Activated CD8-positive, alpha-beta T cell treated with anti-CD3 and anti-CD28 coated beads for 36 hours (primary cell): ENCODE data around the gene TRMT11. TPM values are rescaled to one million over a fixed set of nuclear protein-coding genes. Genes with fewer than 3 reads are reported as not detected.
"Not testable (repeated sequence)": the region's sequence is repeated elsewhere in the genome, so short reads cannot be mapped to it uniquely, and the experiment has no call there.

Experiments
- ATAC-seq: fragments of 200-7000 bp; cut with Tn5 transposase; one replicate; pipeline ENCODE4 v1.10.0; 2021; ENCODE audit warnings: mild to moderate bottlenecking, moderate library complexity
- CTCF ChIA-PET: fragments of 350-600 bp; sonication (Branson Sonifier 250); formaldehyde crosslinking; loops from one replicate; lab custom pipeline; 2021; ENCODE audit warnings: antibody characterized with exemption; lab: Charles Lee
- POLR2A ChIA-PET: fragments of 350-600 bp; sonication (Branson Sonifier 250); formaldehyde crosslinking; loops from one replicate; lab custom pipeline; 2021; ENCODE audit warnings: antibody characterized with exemption; lab: Charles Lee
- DNase-seq: peaks from one replicate; pipeline ENCODE4 v3.0.0-alpha.2; 2020
- H3K27ac Mint-ChIP-seq: one replicate; pipeline ENCODE4 v1.8.0; 2021; ENCODE audit warnings: mild to moderate bottlenecking, mixed read lengths
- H3K27me3 Mint-ChIP-seq: one replicate; pipeline ENCODE4 v1.8.0; 2021; ENCODE audit warnings: mixed read lengths
- H3K36me3 Mint-ChIP-seq: one replicate; pipeline ENCODE4 v1.8.0; 2021; ENCODE audit warnings: low read depth, mixed read lengths
- H3K4me1 Mint-ChIP-seq: one replicate; pipeline ENCODE4 v1.8.0; 2021; ENCODE audit warnings: low read depth, mixed read lengths
- H3K4me3 Mint-ChIP-seq: one replicate; pipeline ENCODE4 v1.8.0; 2021; ENCODE audit warnings: mild to moderate bottlenecking, moderate library complexity, mixed read lengths
- H3K9me3 Mint-ChIP-seq: one replicate; pipeline ENCODE4 v1.8.0; 2021; ENCODE audit warnings: mixed read lengths
- intact Hi-C: fragments of 100-400 bp; cut with micrococcal nuclease; formaldehyde crosslinking; loops from one replicate; pipeline ENCODE4 v1.10.0; 2022
- total RNA-seq, 2 experiments: library from RNA; stranded (reverse); gene quantifications; one replicate each; pipeline ENCODE4 v1.2.3, GENCODE V29; 2021
- TF ChIP-seq, protein P1 (sequence below): fragments of 200-600 bp; IDR thresholded peaks from one replicate; pipeline ENCODE4 v1.8.0; 2022; ENCODE audit warnings: antibody characterized with exemption, mild to moderate bottlenecking

The TRMT11 gene
- total RNA-seq, 2 experiments from 2014 or later = 41.5 to 49.1 TPM

- CTCF ChIA-PET = no interaction called here
- no peak for ATAC-seq
- intact Hi-C loops = no loop called here
- Mint-ChIP-seq H3K9me3 (no peaks in the 10 kb centered on the region), H3K4me3 (no peak overlapping the region), H3K4me1 (no peaks in the 10 kb centered on the region), H3K27me3 (no peaks in the 10 kb centered on the region), H3K27ac (no peak overlapping the region), H3K36me3 (peaks cover 26% of the 10 kb centered on the region)
- TF ChIP-seq, protein P1, sequence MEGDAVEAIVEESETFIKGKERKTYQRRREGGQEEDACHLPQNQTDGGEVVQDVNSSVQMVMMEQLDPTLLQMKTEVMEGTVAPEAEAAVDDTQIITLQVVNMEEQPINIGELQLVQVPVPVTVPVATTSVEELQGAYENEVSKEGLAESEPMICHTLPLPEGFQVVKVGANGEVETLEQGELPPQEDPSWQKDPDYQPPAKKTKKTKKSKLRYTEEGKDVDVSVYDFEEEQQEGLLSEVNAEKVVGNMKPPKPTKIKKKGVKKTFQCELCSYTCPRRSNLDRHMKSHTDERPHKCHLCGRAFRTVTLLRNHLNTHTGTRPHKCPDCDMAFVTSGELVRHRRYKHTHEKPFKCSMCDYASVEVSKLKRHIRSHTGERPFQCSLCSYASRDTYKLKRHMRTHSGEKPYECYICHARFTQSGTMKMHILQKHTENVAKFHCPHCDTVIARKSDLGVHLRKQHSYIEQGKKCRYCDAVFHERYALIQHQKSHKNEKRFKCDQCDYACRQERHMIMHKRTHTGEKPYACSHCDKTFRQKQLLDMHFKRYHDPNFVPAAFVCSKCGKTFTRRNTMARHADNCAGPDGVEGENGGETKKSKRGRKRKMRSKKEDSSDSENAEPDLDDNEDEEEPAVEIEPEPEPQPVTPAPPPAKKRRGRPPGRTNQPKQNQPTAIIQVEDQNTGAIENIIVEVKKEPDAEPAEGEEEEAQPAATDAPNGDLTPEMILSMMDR = no peak
- DNase-seq = no peak
- POLR2A ChIA-PET = no interaction called here
Observed at GRCh38 chr6:126056355-126057004, 70.1 kb downstream of the TRMT11 start.

DNA sequence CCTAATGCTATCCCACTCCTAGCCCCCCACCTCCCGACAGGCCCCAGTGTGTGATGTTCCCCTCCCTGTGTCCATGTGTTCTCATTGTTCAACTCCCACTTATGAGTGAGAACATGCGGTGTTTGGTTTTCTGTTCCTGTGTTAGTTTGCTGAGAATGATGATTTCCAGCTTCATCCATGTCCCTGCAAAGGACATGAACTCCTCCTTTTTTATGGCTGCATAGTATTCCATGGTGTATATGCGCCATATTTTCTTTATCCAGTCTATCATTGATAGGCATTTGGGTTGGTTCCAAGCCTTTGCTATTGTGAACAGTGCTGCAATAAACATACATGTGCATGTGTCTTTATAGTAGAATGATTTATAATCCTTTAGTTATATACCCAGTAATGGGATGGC, 71.7 kb downstream of the TRMT11 start:
- H3K27ac Mint-ChIP-seq, ATAC-seq, DNase-seq, CTCF ChIA-PET, H3K4me1 Mint-ChIP-seq, H3K4me3 Mint-ChIP-seq, intact Hi-C loops, POLR2A ChIA-PET, H3K9me3 Mint-ChIP-seq, H3K27me3 Mint-ChIP-seq: not testable (repeated sequence)
- H3K36me3 Mint-ChIP-seq = peaks cover 17% of the 10 kb centered on the region

GRCh38 chr6:126060400-126060799, 74.1 kb downstream of the TRMT11 start:
- Mint-ChIP-seq H3K9me3 (no peaks in the 10 kb centered on the region), H3K36me3 (peaks cover 25% of the 10 kb centered on the region), H3K27me3 (no peaks in the 10 kb centered on the region), H3K27ac (no peak overlapping the region), H3K4me1 (no peaks in the 10 kb centered on the region), H3K4me3 (no peak overlapping the region)
- no peak for ATAC-seq
- TF ChIP-seq, protein P1 = no peak
- intact Hi-C loops = no loop called here
- ChIA-PET CTCF (no interaction called here), POLR2A (no interaction called here)
- no peak for DNase-seq

- no peaks in the 10 kb centered on the region for H3K27me3 Mint-ChIP-seq
- POLR2A ChIA-PET = no interaction called here
- H3K4me3 Mint-ChIP-seq = no peak overlapping the region
- H3K9me3 Mint-ChIP-seq = no peaks in the 10 kb centered on the region
- intact Hi-C loops = no loop called here
- CTCF ChIA-PET = no interaction called here
- H3K4me1 Mint-ChIP-seq = no peaks in the 10 kb centered on the region
- TF ChIP-seq, protein P1 = no peak
- ATAC-seq = no peak
- no peak for DNase-seq
- peaks cover 25% of the 10 kb centered on the region for H3K36me3 Mint-ChIP-seq
- H3K27ac Mint-ChIP-seq = no peak overlapping the region
Observed at GRCh38 chr6:126063512-126064146, 77.3 kb downstream of the TRMT11 start.

GRCh38 chr6:126064257-126064747, 78.0 kb downstream of the TRMT11 start:
- no peaks in the 10 kb centered on the region for H3K4me1 Mint-ChIP-seq
- H3K27ac Mint-ChIP-seq = no peak overlapping the region
- no peaks in the 10 kb centered on the region for H3K9me3 Mint-ChIP-seq
- intact Hi-C loops = no loop called here
- DNase-seq (no peak), ATAC-seq (no peak)
- ChIA-PET CTCF (no interaction called here), POLR2A (no interaction called here)
- no peak overlapping the region for H3K4me3 Mint-ChIP-seq
- H3K27me3 Mint-ChIP-seq = no peaks in the 10 kb centered on the region
- TF ChIP-seq, protein P1 = no peak
- H3K36me3 Mint-ChIP-seq = peaks cover 21% of the 10 kb centered on the region
